A549 (cell line): ENCODE data around the gene NCR2. TPM values are rescaled to one million over a fixed set of nuclear protein-coding genes. Genes with fewer than 3 reads are reported as not detected.

Source experiments
- ATAC-seq, 2 experiments: fragments of 200-7000 bp in 1 of 2; fragments of >200 bp in 1 of 2; cut with Nextera tagmentation in 1 of 2; cut with Tn5 transposase in 1 of 2; 3 replicates each; pipeline versions ENCODE4 v1.8.0 to v1.9.1; 2018 to 2020; ENCODE audit warnings: mild to moderate bottlenecking in 1 of 2, moderate library complexity in 1 of 2
- CTCF ChIA-PET: fragments of 300-600 bp; sonication (Branson Sonifier 250); formaldehyde crosslinking; extraction: SDS; loops from one replicate; lab custom pipeline; 2021; ENCODE audit warnings: antibody characterized with exemption, inconsistent platforms; lab: Yijun Ruan, JAX
- POLR2A ChIA-PET: fragments of 350-600 bp; formaldehyde crosslinking; extraction: SDS; loops from one replicate; lab custom pipeline; 2021; ENCODE audit warnings: antibody characterized with exemption, inconsistent platforms; lab: Yijun Ruan, JAX
- DNase-seq, 2 experiments: peaks; one replicate each; pipeline versions ENCODE4 v3.0.0 to v3.0.0-alpha.2; 2011 to 2016; ENCODE audit warnings: low read depth in 1 of 2, low spot score in 1 of 2
- FAIRE-seq: peaks from 2 replicates; lab custom pipeline; 2011; peaks lifted over from hg19 to GRCh38; lab: Jason Lieb, UNC
- H3K27ac ChIP-seq, 2 experiments: fragments of >200 bp; sonication (Bioruptor Twin); formaldehyde crosslinking; 3 replicates each; pipeline ENCODE4 v1.5.1; 2016 to 2017
- H3K4me1 ChIP-seq: fragments of >200 bp; sonication (Bioruptor Twin); formaldehyde crosslinking; 3 replicates; pipeline ENCODE4 v1.6.1; 2016
- H3K4me2 ChIP-seq: fragments of >200 bp; sonication (Bioruptor Twin); formaldehyde crosslinking; 3 replicates; pipeline ENCODE4 v1.6.1; 2016
- H3K4me3 ChIP-seq: fragments of >200 bp; sonication (Bioruptor Twin); formaldehyde crosslinking; 3 replicates; pipeline ENCODE4 v1.5.1; 2016
- H3K9me3 ChIP-seq: fragments of >200 bp; sonication (Bioruptor Twin); formaldehyde crosslinking; 3 replicates; pipeline ENCODE4 v1.6.1; 2016
- BHLHE40 ChIP-seq: IDR thresholded peaks from 2 replicates; pipeline ENCODE4 v1.6.1; 2012; ENCODE audit warnings: low read depth, low read length, inconsistent platforms
- CBX2 ChIP-seq: fragments of 200-600 bp; sonication (generic); IDR thresholded peaks from 2 replicates; pipeline ENCODE4 v1.6.1; 2016; ENCODE audit warnings: low read depth, mild to moderate bottlenecking, borderline replicate concordance
- CBX8 ChIP-seq: fragments of 200-600 bp; sonication (generic); IDR thresholded peaks from 2 replicates; pipeline ENCODE4 v1.6.1; 2016
- CHD2 ChIP-seq: fragments of 150-350 bp; IDR thresholded peaks from 2 replicates; pipeline ENCODE4 v1.6.1; 2014; ENCODE audit warnings: low read length; ENCODE audit not compliant: partially characterized antibody
- EHMT2 ChIP-seq: fragments of 200-600 bp; sonication (generic); IDR thresholded peaks from 2 replicates; pipeline ENCODE4 v1.6.1; 2016; ENCODE audit warnings: antibody characterized with exemption, low read depth, mild to moderate bottlenecking, moderate library complexity
- EP300 ChIP-seq, 2 experiments: fragments of >200 bp; sonication (Bioruptor Twin); formaldehyde crosslinking; IDR thresholded peaks; 2 replicates in 1 of 2; 3 replicates in 1 of 2; pipeline ENCODE4 v1.6.1; 2016 to 2017
- HDAC2 ChIP-seq: fragments of 200-600 bp; sonication (generic); IDR thresholded peaks from 2 replicates; pipeline ENCODE4 v1.6.1; 2016
- HOXB13 ChIP-seq: fragments of 250-450 bp; sonication (Bioruptor Pico); IDR thresholded peaks from 2 replicates; pipeline ENCODE4 v1.5.0; 2020; ENCODE audit warnings: low read depth, mild to moderate bottlenecking, moderate library complexity
- KDM1A ChIP-seq: fragments of 200-600 bp; sonication (generic); IDR thresholded peaks from 2 replicates; pipeline ENCODE4 v1.6.1; 2016; ENCODE audit warnings: low read depth, mild to moderate bottlenecking
- KDM5A ChIP-seq: fragments of 200-600 bp; sonication (generic); IDR thresholded peaks from 2 replicates; pipeline ENCODE4 v1.6.1; 2016; ENCODE audit warnings: antibody characterized with exemption, mild to moderate bottlenecking
- NFE2L2 ChIP-seq: fragments of 150-350 bp; conservative IDR thresholded peaks from 2 replicates; pipeline ENCODE4 v1.6.1; 2014; ENCODE audit warnings: low read length
- POLR2A ChIP-seq: IDR thresholded peaks from 2 replicates; pipeline ENCODE4 v1.6.1; 2012; ENCODE audit warnings: mild to moderate bottlenecking, low read length
- RAD21 ChIP-seq, 2 experiments: fragments of >200 bp in 1 of 2; sonication (Bioruptor Twin) in 1 of 2; formaldehyde crosslinking in 1 of 2; IDR thresholded peaks in 1 of 2; conservative IDR thresholded peaks in 1 of 2; 2 replicates in 1 of 2; 3 replicates in 1 of 2; pipeline ENCODE4 v1.6.1; 2012 to 2018; ENCODE audit warnings: inconsistent platforms in 1 of 2
- RARB ChIP-seq: fragments of 250-450 bp; sonication (Bioruptor Pico); IDR thresholded peaks from 2 replicates; pipeline ENCODE4 v1.8.0; 2021; ENCODE audit warnings: mild to moderate bottlenecking, moderate library complexity
- ZC3H11A ChIP-seq: fragments of 450-650 bp; IDR thresholded peaks from 2 replicates; pipeline ENCODE4 v1.6.1; 2014; ENCODE audit warnings: antibody characterized with exemption, mild to moderate bottlenecking
- ZSCAN20 ChIP-seq: fragments of 250-450 bp; sonication (Bioruptor Pico); IDR thresholded peaks from 2 replicates; pipeline ENCODE4 v1.8.0; 2022; ENCODE audit warnings: mild to moderate bottlenecking, moderate library complexity
- WGBS: methylation state at CpG from one replicate; pipeline ENCODE4 v1.1.6; 2017; ENCODE audit errors: missing lambda C conversion rate; 5-methylcytosine and 5-hydroxymethylcytosine counted together
- polyA minus RNA-seq: library from RNA; depleted of rRNA, polyadenylated mRNA; stranded (reverse); fragments of >200 nt; gene quantifications from 2 replicates; pipeline ENCODE4 v1.2.3, GENCODE V29; 2011; rRNA and poly(A)+ RNA removed
- polyA plus RNA-seq, 4 experiments: library from polyadenylated mRNA; depleted of rRNA in 3 of 4; stranded (reverse); fragments of >200 nt; fragmentation: RNase III in 1 of 4; extraction: RNeasy Plus Mini Kit Qiagen cat#74134 plus additional on column Dnase treatment in 1 of 4; gene quantifications; 2 replicates in 3 of 4; 3 replicates in 1 of 4; pipeline ENCODE4 v1.2.3, GENCODE V29; 2011 to 2017
- TF ChIP-seq, protein P1 (sequence below): IDR thresholded peaks from 2 replicates; pipeline ENCODE4 v1.6.1; 2012
- TF ChIP-seq, protein P2 (sequence below): fragments of 450-650 bp; IDR thresholded peaks from 2 replicates; pipeline ENCODE4 v1.6.1; 2014; ENCODE audit warnings: antibody characterized with exemption
- TF ChIP-seq, protein P3 (sequence below): fragments of 250-450 bp; sonication (Bioruptor Pico); IDR thresholded peaks from 2 replicates; pipeline ENCODE4 v1.5.0; 2021; ENCODE audit warnings: mild to moderate bottlenecking, moderate library complexity, borderline replicate concordance

NCR2 gene, protein sequence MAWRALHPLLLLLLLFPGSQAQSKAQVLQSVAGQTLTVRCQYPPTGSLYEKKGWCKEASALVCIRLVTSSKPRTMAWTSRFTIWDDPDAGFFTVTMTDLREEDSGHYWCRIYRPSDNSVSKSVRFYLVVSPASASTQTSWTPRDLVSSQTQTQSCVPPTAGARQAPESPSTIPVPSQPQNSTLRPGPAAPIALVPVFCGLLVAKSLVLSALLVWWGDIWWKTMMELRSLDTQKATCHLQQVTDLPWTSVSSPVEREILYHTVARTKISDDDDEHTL
- not detected in 2 replicates for polyA plus RNA-seq (2011; rRNA removed)
- not detected in 2 replicates for polyA plus RNA-seq (2012; cell fraction: cytosol; rRNA removed)
- polyA plus RNA-seq (2012; cell fraction: nucleus; rRNA removed), result not detected in 2 replicates
- polyA plus RNA-seq (2017; fragmentation: RNase III; extraction: RNeasy Plus Mini Kit Qiagen cat#74134 plus additional on column Dnase treatment), result not detected in 3 replicates
- polyA minus RNA-seq, result not detected in 2 replicates

DNA sequence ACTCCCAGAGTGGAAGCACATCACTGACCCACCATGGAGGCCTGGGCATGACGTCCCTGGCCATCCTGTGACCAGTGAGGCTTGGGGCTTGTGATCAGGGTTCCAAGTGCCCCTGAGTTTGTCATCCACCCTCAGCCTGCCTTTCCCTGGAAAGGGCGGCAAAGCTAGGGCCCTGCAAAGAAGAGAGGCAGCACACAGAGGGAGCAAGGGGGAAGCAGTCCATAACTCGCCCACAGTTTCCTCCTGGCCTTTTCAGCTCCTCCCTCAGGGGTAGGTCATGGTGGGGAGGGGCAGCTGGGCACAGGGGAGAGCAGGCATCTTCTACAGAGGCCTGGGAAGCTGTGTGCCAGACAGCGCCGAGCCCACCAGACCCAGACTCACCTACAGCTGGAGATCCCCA is at the start of gene NCR2:
Gene NCR2, plus strand, starts transcription at position 313 of the 400 bp plus-strand sequence. CDS start 269 bp downstream, outside the sequence.
- ATAC-seq (no peak), DNase-seq (no peak), FAIRE-seq (no peak)
- TF ChIP-seq EHMT2, result no peak
- TF ChIP-seq, protein P1, sequence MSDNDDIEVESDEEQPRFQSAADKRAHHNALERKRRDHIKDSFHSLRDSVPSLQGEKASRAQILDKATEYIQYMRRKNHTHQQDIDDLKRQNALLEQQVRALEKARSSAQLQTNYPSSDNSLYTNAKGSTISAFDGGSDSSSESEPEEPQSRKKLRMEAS, result no peak
- TF ChIP-seq CBX2, result no peak
- TF ChIP-seq EP300 (IDR thresholded peaks at IDR 0.05), result no peak
- TF ChIP-seq KDM5A, result no peak
- no peak for TF ChIP-seq RARB (CRISPR knock-in tag)
- Histone ChIP-seq H3K9me3 (no peaks in the 10 kb centered on the region), H3K4me2 (no peak within 1 kb of the TSS), H3K4me1 (no peaks in the 10 kb centered on the region), H3K27ac (no peak within 1 kb of the TSS), H3K4me3 (no peak within 1 kb of the TSS)
- WGBS, result 63% methylated on average over 5 of the region's 5 CpGs
- POLR2A ChIA-PET, result interaction anchor here (0.6 kb wide), 1 partner anchor 453 kb away, joined by 3 read pairs; no protein-coding TSS in a partner anchor
- CTCF ChIA-PET, result interaction anchor here (5.6 kb wide), 1 partner anchor 14 kb away, joined by 39 read pairs; no protein-coding TSS in a partner anchor

DNA sequence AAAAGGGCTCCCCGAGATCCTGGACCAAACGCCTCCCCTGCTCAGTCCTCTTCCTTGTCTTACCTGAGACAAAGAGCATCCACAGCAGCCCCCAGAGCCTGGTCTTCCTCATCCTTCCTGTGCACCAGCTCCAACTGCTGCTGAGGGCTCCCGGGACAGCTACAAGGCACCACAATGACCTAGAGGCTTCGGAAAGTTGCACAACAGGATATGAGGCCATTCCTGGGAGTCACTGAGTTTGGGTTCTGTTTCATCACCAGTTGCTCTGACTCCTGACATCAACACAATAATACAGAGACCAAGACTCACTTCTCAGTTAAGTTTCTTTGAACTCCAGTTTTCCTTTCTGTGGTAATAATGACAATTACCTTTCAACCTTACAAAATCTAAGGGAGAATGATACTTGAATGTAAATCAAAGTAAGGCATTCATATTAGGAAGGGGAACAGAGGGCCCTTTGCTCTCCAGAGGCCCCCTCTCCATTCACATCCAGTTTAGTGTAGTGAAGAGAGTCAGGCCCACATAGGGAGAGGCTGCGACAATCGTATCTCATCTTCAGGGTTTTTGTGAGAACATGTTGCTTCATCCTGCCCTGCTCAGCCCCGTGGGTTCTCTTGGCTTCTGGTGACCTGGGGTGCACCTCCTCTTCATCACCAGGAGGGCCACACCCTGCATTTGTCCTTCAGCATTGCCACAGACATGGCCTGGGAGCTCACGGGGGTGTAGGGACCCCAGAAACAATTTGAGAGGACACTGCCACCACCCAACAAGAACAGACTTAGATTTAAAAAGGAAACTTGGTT is 48.7 kb upstream of the NCR2 start, which contains the start of gene TREM1:
Gene TREM1, minus strand, starts transcription at position 139 of the 803 bp plus-strand sequence. Its CDS starts 27 bp downstream, at position 112.
- POLR2A ChIA-PET, result no interaction called here
- CTCF ChIA-PET, result interaction anchor here (1.5 kb wide), 1 partner anchor 8 kb away, joined by 3 read pairs; no protein-coding TSS in a partner anchor
- WGBS, result 30% methylated on average over 8 of the region's 8 CpGs
- FAIRE-seq, result no peak
- peak in 1 of 2 experiments; percentile 13 for DNase-seq
- Histone ChIP-seq H3K27ac (no peak within 1 kb of the TSS), H3K4me1 (no peaks in the 10 kb centered on the region), H3K4me2 (no peak within 1 kb of the TSS), H3K4me3 (no peak within 1 kb of the TSS), H3K9me3 (no peaks in the 10 kb centered on the region)
- TF ChIP-seq ZC3H11A, result no peak
- TF ChIP-seq BHLHE40, result no peak
- TF ChIP-seq POLR2A, result no peak
- no peak for TF ChIP-seq NFE2L2
- no peak for TF ChIP-seq KDM1A
- no peak for TF ChIP-seq RARB (CRISPR knock-in tag)
- TF ChIP-seq CHD2, result no peak
- TF ChIP-seq HDAC2, result no peak
- TF ChIP-seq CBX8, result no peak
- TF ChIP-seq, protein P2, sequence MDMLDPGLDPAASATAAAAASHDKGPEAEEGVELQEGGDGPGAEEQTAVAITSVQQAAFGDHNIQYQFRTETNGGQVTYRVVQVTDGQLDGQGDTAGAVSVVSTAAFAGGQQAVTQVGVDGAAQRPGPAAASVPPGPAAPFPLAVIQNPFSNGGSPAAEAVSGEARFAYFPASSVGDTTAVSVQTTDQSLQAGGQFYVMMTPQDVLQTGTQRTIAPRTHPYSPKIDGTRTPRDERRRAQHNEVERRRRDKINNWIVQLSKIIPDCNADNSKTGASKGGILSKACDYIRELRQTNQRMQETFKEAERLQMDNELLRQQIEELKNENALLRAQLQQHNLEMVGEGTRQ, result no peak
- TF ChIP-seq, protein P3, sequence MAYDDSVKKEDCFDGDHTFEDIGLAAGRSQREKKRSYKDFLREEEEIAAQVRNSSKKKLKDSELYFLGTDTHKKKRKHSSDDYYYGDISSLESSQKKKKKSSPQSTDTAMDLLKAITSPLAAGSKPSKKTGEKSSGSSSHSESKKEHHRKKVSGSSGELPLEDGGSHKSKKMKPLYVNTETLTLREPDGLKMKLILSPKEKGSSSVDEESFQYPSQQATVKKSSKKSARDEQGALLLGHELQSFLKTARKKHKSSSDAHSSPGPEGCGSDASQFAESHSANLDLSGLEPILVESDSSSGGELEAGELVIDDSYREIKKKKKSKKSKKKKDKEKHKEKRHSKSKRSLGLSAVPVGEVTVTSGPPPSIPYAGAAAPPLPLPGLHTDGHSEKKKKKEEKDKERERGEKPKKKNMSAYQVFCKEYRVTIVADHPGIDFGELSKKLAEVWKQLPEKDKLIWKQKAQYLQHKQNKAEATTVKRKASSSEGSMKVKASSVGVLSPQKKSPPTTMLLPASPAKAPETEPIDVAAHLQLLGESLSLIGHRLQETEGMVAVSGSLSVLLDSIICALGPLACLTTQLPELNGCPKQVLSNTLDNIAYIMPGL (CRISPR knock-in tag), result no peak
- TF ChIP-seq ZSCAN20, result no peak
- no peak for TF ChIP-seq RAD21 (conservative IDR thresholded peaks at IDR 0.05 in 1 of 2, IDR thresholded peaks at IDR 0.05 in 1 of 2)
- TF ChIP-seq HOXB13, result no peak
- ATAC-seq, result peak in 1 of 2 experiments; percentile 65; a peak in 1 of 6 replicates
